Bone marrow (tissue), 2 donors: ENCODE data around the gene MEN1.

Experiments used
- DNase-seq, 2 donors: peaks; one replicate each; lab custom pipeline; 2025; lab: John Stamatoyannopoulos, UW

MEN1 gene

GRCh38 chr11:64762674-64763525 is 47.5 kb downstream of the MEN1 start:
- no peak for DNase-seq

- no peak for DNase-seq
Observed at GRCh38 chr11:64762277-64762673, 48.1 kb downstream of the MEN1 start.

- DNase-seq = no peak
Observed at GRCh38 chr11:64760759-64761420, 49.5 kb downstream of the MEN1 start.

DNA sequence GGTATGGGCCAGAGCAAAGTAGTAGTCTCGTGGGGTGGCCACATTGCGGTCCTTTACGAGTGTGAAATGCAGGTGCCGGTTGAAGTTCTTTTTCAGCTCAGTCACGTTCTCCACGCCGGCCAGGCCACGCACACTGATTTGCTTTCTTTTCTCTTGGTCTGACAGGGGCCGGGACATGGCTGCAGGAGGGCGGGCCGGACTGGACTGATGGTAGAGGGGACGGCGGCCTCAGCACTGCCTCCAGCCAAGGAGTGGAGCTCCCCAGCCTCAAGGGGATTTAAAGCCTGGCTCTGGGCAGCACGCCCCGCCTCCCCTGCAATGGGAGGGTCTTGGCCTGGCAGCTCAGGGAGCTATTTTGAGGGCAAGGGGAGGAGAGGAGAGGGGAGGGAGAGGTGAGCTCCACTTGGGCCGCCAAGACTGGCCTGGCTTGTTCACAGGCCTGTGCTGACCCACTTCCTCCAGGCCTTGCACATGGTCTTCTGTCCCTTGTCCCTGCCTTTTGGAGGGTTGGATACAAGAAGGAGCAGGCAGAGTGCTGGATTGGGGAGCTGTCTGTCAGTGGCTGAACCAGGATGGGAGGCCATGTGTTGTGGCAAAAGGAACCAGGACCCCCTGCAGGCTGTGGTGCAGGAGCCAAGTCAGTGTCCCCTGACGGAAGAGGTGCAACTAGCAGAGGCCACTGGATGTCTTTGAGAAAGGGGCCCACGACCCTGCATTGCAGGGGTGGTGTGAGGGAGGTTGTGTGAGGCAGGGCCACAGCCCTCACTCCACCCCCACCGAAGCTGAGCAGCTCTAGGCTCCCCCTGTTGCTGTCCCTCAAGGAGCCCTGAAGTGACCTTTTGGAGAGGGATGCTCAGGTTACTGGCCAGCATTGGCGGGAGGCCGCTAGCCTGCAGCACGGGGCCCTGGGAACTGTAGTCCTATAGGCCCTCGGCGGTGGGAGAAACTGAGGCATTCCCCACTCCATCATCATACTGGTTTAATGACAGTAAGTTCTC is 50.3 kb downstream of the MEN1 start, which contains the start of gene PYGM:
Gene PYGM, minus strand, starts transcription at position 253 of the 998 bp plus-strand sequence. Its CDS starts 76 bp downstream, at position 177.
- no peak for DNase-seq

DNA sequence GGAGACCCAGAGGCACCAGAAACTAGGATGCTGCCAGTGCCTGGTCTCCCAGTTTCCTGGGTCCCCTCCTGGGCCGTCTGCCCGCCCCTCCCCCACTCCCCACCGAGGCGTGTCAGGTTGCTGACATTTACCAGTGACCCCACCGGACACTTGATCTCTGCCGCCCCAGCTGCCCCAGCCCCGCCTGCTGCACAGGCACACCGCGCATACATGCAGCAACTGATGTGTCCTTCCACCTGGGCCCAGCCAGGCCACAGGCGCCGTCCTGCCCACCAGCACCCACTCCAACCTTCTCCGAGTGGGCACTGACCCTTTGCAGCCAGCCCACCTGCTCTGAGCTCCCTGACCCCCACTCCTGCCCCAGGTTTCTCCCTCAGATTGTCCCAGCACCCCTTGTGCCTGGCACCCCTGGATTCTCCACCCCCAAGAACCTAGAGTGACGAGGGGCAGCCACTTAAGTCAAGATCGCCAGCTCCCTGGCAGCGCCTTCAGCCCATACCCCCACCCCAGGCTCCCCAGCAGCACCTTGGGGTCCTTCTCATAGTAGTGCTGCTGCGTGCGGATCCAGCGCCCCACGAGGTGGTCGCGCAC is 51.1 kb downstream of the MEN1 start:
- no peak for DNase-seq

DNA sequence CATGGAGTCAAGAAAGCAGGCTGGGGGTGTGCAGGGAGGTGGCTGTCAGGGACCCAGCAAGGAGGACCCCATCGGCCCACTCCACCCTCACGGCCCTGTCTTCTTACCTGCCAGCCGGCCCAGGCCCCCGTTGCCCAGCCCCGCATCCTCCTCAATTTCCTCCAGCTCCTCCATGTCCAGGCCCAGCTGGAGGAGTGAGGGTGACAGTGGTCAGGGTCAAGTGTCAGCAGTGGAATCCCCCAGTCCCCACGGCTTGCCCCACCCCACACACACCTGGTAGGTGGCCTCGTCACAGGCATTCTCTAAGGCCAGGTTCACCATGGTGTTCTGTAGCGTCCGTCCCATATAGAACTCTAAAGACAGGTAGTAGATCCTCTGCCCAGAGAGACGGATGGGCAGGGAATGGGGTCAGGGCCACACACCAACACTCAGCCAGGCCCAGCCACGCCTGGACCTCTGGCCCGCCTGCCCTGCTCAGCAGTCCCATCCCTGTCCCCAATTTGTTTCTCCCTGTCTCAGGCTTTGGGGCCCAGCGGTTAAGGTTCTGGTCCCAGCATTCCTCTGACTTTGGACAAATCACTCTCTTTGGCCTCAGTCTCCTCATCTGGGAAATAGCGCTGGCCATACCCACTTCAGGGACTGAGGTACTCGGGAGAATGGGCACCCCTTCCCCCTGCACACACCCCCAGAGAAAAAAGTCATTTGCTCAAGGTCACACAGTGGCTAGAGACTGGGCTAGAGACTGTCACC is 51.8 kb downstream of the MEN1 start:
- no peak for DNase-seq

DNA sequence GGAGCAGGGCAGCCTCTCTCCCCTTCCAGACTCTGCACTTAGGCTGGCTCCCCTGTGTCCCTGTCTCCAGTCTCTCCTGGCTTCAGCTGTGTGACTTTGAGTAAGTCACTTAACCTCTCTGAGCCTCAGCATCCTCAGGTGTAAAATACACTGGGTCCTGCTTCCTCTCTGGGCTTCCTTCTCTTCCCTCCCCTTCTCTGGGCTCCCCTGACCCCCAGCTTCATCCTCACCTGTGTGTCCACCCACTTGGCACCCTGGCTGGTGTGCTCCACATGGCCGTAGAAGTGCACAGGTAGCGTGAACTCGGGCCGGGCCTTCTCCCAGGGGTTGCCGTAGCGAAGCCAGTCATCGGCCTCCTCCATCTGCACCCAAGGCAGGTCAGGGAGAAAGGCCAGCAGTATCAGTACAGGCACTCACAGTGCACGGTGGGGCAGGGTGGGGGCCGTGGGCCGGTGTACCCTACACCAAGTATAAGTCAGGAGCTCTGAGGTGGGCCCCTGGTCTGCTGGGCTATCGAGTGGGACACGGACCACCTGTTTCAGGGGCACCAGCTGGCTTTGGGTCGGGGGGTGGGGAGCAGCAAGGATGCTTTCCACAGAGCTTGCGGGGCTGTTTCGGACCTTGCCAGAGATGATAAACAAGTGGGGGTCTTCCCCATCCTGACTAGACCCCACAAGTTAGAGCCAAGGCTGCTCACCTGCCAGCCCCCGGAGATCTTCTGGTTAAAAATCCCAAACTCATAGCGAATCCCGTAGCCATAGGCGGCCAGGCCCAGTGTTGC is 52.6 kb downstream of the MEN1 start:
- no peak for DNase-seq

- DNase-seq = no peak
Observed at GRCh38 chr11:64755681-64756361, 54.5 kb downstream of the MEN1 start.

DNA sequence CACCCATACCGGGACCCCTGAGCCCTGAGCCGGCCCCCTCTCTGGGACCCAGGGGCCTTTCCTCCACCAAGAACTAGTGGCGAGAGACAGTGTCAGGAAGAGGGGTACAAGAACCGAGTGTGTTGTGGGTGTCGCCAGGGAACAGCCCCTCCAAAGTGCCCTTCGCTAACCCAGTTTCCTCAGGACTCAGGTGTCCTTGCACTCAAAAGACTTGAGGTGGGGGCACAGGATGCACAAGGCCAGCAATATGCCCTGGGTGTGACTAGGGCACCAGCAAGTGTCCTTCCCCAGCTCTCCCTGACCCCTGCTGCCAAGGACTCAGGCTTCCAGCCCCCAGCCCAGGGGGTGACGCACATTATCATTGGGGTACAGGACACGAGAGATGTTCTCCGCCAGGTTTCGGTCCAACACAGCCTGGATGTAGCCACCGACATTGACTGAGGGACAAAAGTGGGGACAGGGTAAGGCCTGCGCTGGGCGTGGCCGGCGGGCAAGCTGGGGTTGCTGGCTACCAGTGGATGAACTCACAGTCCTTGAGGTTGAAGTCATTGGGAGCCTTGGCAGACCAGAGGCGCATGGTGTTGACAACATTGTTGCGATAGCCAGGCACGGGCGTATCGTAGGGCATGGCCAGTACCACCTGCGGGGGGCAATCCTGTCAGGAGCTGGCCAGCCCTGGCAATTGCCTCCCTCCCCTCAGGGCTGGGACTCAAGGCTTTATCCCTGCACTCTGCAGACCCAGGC is 55.3 kb downstream of the MEN1 start:
- DNase-seq = no peak

DNA sequence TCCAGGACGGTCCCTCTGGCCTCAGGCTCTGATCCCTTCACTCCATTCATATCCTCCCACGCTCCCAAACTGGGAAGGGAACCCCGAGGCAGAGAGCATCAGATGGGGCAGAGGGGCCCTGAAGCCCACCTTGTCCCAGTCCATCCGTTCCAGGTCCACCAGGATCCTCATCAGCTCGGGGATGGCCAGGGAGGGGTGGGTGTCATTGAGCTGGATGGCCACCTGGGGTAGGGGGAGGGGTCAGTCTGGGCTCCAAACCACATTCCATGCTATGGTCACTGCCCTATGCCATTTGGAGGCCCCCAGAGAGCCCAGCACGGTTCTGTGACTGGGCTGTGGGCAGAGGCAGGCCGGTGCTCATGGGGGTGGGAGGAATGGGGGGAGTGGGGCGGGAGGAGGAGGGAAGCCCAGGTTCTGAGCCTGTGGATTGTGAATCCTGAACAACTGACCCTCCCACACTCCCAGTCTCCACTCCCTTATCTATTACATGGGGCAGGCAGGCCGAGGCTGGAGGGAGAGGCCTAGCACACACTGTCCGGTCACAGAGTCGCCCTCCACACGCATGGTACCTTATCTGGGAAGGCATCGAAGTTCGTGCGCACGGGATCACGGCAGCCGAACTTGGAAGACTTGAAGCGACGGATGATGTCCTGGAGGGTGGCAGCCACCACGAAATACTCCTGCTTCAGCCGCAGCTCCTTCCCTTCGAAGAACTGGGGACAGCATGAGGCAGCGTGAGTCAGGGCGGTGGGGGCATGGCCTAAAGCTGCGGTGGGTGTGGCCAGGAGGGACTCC is 56.0 kb downstream of the MEN1 start:
- no peak for DNase-seq
